Measurements from ENCODE around the gene ALG12. TPM values are rescaled to one million over a fixed set of nuclear protein-coding genes. Genes with fewer than 3 reads are reported as not detected.

ALG12 gene
- total RNA-seq, 1 experiment from 2014 or later = 29.2 TPM

GRCh38 chr22:49909476-49910205, 8.6 kb downstream of the ALG12 start:
- Mint-ChIP-seq H3K27me3 (ENCODE audit: low read depth) (no peaks in the 10 kb centered on the region), H3K4me1 (no peaks in the 10 kb centered on the region), H3K36me3 (peaks cover 19% of the 10 kb centered on the region), H3K9me3 (no peaks in the 10 kb centered on the region), H3K4me3 (no peak overlapping the region), H3K27ac (no peak overlapping the region)
- DNase-seq (ENCODE audit: low spot score) (no peak), ATAC-seq (no peak)
- no peak for TF ChIP-seq ZNF416 (CRISPR knock-in tag; IDR thresholded peaks at IDR 0.05)
- no peak for TF ChIP-seq RELA (CRISPR knock-in tag; IDR thresholded peaks at IDR 0.05; ENCODE audit: borderline replicate concordance)
- TF ChIP-seq ATF2 (CRISPR knock-in tag; IDR thresholded peaks at IDR 0.05; ENCODE audit: borderline replicate concordance, low read depth) = no peak
- POLR2A ChIA-PET = no interaction called here
- CTCF ChIA-PET = no interaction called here

- H3K27me3 Mint-ChIP-seq (ENCODE audit: low read depth) = no peaks in the 10 kb centered on the region
- no peaks in the 10 kb centered on the region for H3K4me1 Mint-ChIP-seq
- no peak for ATAC-seq
- H3K4me3 Mint-ChIP-seq = no peak overlapping the region
- no peaks in the 10 kb centered on the region for H3K9me3 Mint-ChIP-seq
- peaks cover 23% of the 10 kb centered on the region for H3K36me3 Mint-ChIP-seq
- no peak for DNase-seq (ENCODE audit: low spot score)
- CTCF ChIA-PET = no interaction called here
- peak overlapping the region; percentile 44; the same call in 1 of the 2 replicates for H3K27ac Mint-ChIP-seq
- POLR2A ChIA-PET = no interaction called here
- no peak for TF ChIP-seq ZSCAN18 (CRISPR knock-in tag; IDR thresholded peaks at IDR 0.05)
- TF ChIP-seq SP1 (CRISPR knock-in tag; conservative IDR thresholded peaks at IDR 0.05) = no peak
- TF ChIP-seq E2F5 (CRISPR knock-in tag; IDR thresholded peaks at IDR 0.05) = no peak
- no peak for TF ChIP-seq AFF4 (CRISPR knock-in tag; IDR thresholded peaks at IDR 0.05; ENCODE audit: borderline replicate concordance)
- no peak for TF ChIP-seq NR3C1 (CRISPR knock-in tag; conservative IDR thresholded peaks at IDR 0.05; ENCODE audit: low read depth)
- TF ChIP-seq ZNF425 (CRISPR knock-in tag; conservative IDR thresholded peaks at IDR 0.05) = no peak
- no peak for TF ChIP-seq NFATC4 (CRISPR knock-in tag; IDR thresholded peaks at IDR 0.05)
- TF ChIP-seq ZNF263 (CRISPR knock-in tag; IDR thresholded peaks at IDR 0.05; ENCODE audit: low read depth) = no peak
- TF ChIP-seq ZNF532 (CRISPR knock-in tag; IDR thresholded peaks at IDR 0.05; ENCODE audit: borderline replicate concordance) = no peak
- no peak for TF ChIP-seq ATF1 (CRISPR knock-in tag; IDR thresholded peaks at IDR 0.05)
- no peak for TF ChIP-seq NFE2L1 (CRISPR knock-in tag; IDR thresholded peaks at IDR 0.05)
- no peak for TF ChIP-seq OVOL2 (CRISPR knock-in tag; IDR thresholded peaks at IDR 0.05; ENCODE audit: borderline replicate concordance)
- TF ChIP-seq AR (CRISPR knock-in tag; IDR thresholded peaks at IDR 0.05) = no peak
- no peak for TF ChIP-seq ETV6 (CRISPR knock-in tag; IDR thresholded peaks at IDR 0.05)
These were observed 10.4 kb downstream of the ALG12 start for GRCh38 chr22:49907807-49908206.

Data from WTC11 (cell line).